HCEC 1CT (cell line): ENCODE measurements around the gene FYN.

Source experiments
- DNase-seq: peaks from one replicate; pipeline ENCODE4 v3.0.0-alpha.2; 2017

FYN gene

GRCh38 chr6:111743862-111744692, 129.2 kb downstream of the FYN start:
- no peak for DNase-seq

GRCh38 chr6:111743360-111743759, 129.9 kb downstream of the FYN start:
- DNase-seq: no peak

GRCh38 chr6:111741177-111741952, 131.9 kb downstream of the FYN start:
- DNase-seq: no peak

GRCh38 chr6:111740506-111740905, 132.7 kb downstream of the FYN start:
- DNase-seq: no peak

GRCh38 chr6:111739257-111739696, 134.0 kb downstream of the FYN start:
- DNase-seq: no peak

- DNase-seq: no peak
Observed at GRCh38 chr6:111738631-111739030, 134.6 kb downstream of the FYN start.

GRCh38 chr6:111738156-111738555, 135.1 kb downstream of the FYN start:
- DNase-seq: no peak

- DNase-seq: peak; percentile 56
Observed at GRCh38 chr6:111737065-111737521, 136.2 kb downstream of the FYN start.

GRCh38 chr6:111736005-111736608, 137.1 kb downstream of the FYN start:
- peak; percentile 40 for DNase-seq

- DNase-seq: no peak
Observed at GRCh38 chr6:111734068-111735061, 138.9 kb downstream of the FYN start.

GRCh38 chr6:111732390-111732789, 140.9 kb downstream of the FYN start:
- no peak for DNase-seq

- no peak for DNase-seq
Observed at GRCh38 chr6:111731456-111732195, 141.6 kb downstream of the FYN start.

- DNase-seq: no peak
Observed at GRCh38 chr6:111730864-111731263, 142.4 kb downstream of the FYN start.

GRCh38 chr6:111727802-111728201, 145.4 kb downstream of the FYN start:
- peak; percentile 28 for DNase-seq

- no peak for DNase-seq
Observed at GRCh38 chr6:111727041-111727440, 146.2 kb downstream of the FYN start.

- no peak for DNase-seq
Observed at GRCh38 chr6:111725446-111726112, 147.7 kb downstream of the FYN start.

GRCh38 chr6:111724505-111724904, 148.7 kb downstream of the FYN start:
- DNase-seq: no peak

- no peak for DNase-seq
Observed at GRCh38 chr6:111724039-111724438, 149.2 kb downstream of the FYN start.

- no peak for DNase-seq
Observed at GRCh38 chr6:111723412-111723970, 149.8 kb downstream of the FYN start.

GRCh38 chr6:111722179-111722731, 151.0 kb downstream of the FYN start:
- peak; percentile 66 for DNase-seq
